Left renal cortex interstitium (tissue), 4 donors: ENCODE data around the gene SPOP. TPM values are rescaled to one million over a fixed set of nuclear protein-coding genes. Genes with fewer than 3 reads are reported as not detected.
"Not testable (repeated sequence)": the region's sequence is repeated elsewhere in the genome, so short reads cannot be mapped to it uniquely, and the experiment has no call there.

ENCODE experiments used
- DNase-seq, 4 donors: peaks; one replicate each; pipeline ENCODE4 v3.0.0-alpha.2; 2013; ENCODE audit warnings: low read depth in 4 of 4, low spot score in 2 of 4, missing footprints in 1 of 4
- polyA plus RNA-seq, 4 donors: library from polyadenylated mRNA; unstranded; fragments of 120-200 nt; gene quantifications; one replicate each; pipeline ENCODE4 v1.2.1, GENCODE V29; 2013; ENCODE audit not compliant: insufficient read length in 4 of 4

The SPOP gene
- polyA plus RNA-seq, 4 donors, result 62.4 to 79.0 (median 69.9) TPM

DNA sequence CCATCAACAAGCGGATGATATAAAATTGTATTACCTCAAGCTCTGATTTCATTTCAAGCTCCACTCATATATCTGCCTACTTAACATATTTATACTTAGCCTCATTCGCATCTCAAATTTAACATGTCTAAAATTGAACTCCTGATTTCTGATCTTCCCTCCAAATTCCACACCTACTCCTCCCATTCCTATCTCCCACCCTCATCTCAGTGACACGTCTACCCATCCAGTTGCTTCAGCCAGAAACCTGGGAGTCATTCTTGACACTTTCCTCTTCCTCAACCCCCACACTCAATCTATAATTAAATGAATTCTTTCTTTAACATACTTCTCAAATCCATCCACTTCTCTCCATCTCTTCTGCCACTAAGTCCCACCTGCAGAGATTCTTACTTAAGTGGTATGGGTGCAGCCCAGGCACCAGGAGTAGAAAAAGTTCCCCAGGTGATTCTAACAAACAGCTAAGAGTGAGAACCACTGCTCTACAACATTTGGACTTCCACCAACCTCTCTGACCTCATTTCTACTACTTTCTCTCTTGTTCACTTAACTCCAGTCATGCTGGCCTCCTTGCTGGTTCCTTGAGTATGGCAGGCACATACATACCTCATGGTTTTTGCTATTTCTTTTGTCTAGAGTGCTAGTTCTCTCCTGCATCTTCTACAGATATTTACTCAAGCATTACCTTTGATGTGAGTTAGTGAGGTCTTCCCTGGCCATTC is 18.1 kb downstream of the SPOP start:
- no peak for DNase-seq

DNA sequence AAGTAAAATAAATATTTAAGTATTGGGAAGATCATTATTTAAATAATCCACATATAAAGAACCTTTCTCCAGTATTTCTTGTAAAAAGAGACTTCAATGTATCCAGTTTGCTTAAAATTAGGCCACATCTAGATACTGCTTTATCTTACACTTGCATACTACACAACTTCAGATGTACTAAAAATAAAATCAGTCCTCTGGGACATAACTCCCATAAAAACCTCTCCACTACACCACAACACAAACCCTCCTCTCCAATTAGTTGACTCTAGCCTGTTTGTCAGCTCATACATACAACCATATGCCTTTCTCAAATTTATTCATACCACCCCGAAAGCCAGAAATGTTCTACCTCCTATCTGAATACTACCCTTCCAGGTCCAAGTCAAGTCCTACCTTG is 21.6 kb downstream of the SPOP start:
- no peak for DNase-seq

DNA sequence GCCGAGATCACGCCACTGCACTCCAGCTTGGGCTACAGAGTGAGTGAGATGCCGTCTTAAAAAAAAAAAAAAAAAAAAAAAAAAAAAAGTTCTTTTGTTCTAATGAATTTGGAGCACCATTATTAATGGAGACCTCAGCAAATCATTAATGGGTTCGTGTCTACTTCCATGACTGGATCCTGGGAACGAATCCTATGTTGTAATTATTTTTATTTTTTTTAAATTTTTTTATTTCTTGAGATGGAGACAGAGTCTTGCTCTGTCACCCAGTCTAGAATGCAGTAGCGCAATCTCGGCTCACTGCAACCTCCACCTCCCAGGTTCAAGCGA is 30.7 kb downstream of the SPOP start:
- no peak for DNase-seq

DNA sequence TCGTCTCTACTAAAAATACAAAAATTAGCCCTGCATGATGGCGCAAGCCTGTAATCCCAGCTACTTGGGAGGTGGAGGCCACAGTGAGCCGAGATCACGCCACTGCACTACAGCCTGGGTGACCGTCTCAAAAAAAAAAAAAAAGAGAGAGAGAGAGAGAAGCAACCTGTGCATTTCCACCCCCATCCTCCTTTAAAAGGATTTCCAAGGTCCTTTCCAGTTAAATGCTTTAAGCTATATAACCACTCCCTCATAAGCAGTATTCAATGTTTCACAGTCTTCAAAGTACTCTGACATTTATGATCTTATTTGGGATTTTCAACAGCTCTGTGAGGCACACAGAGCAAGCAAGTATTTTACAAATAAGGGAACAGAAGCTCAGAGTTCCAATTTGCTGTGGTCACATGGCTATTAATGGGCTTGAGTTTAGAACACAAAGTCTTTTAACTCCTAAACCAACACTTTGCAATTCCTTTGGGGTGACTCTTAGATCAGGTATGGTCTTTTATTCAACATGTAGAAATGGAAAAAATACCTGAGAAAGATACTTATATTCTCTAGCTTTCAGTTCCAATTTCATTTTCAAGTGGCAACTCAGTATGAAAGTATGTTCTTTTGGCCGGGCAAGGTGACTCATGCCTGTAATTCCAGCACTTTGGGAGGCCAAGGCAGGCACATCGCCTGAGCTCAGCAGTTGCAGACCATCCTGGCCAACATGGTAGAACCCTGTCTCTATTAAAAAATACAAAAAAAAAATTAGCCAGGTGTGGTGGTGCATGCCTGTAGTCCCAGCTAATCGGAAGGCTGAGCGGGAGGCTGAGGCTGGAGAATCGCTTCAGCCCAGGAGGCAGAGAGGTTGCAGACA is 31.3 kb downstream of the SPOP start:
- DNase-seq, result no peak

- not testable (repeated sequence) for DNase-seq
These were observed 31.9 kb downstream of the SPOP start for GRCh38 chr17:49646056-49646390.

DNA sequence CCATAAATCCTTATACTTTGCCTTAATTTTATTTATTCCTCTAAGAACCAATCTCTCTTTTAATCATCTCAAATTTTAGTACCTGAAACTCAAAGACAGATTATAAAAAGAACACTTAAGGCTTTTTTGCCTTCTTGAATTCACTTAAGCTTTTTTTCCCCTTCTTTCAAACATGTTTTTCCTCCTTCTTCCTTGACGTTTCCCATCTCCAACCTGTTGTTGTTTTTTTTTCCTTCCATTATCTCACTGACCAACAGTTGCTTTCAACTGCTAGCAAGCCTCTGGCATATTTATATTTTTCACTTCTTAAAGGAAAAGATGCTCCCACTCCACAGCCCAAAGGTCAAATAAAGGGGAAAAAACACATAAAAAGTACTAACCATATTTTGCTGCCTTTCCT is 32.2 kb downstream of the SPOP start:
- no peak for DNase-seq

- DNase-seq, result no peak
These were observed 37.3 kb downstream of the SPOP start for GRCh38 chr17:49640556-49640955.

DNA sequence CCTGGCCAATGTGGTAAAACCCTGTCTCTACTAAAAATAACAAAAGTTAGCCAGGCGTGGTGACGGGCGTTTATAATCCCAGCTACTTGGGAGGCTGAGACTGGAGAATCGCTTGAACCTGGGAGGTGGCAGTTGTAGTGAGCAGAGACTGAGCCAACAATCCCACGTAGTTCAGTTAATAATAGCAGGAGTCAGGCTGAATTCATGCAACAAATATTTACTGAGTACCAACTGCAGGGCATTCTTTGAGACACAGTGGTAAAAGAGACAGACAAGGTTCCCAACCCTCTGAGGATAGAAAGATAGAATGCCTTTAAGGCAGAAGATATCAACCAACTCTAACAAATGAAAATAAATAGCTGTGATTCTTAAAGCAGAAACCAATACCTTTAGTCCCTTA is 39.1 kb downstream of the SPOP start:
- no peak for DNase-seq

GRCh38 chr17:49637739-49638138 is 40.2 kb downstream of the SPOP start:
- DNase-seq, result no peak

DNA sequence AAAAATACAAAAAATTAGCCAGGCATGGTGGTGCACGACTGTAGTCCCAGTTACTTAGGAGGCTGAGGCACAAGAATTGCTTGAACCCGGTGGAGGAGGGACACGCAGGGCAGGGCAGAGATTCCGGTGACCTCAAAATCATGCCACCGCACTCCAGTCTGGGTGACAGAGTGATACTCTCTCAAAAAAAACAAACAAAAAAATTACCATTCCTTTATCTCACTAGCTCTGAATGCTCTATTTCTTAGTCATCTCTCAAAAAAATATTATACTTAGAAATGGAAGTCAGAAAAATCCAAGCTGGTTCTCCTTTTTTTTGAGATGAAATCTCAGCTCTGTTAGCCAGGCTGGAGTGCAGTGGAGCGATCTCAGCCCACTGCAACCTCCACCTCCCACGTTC is 40.8 kb downstream of the SPOP start:
- no peak for DNase-seq

- DNase-seq, result no peak
These were observed 42.8 kb downstream of the SPOP start for GRCh38 chr17:49635121-49635520.

DNA sequence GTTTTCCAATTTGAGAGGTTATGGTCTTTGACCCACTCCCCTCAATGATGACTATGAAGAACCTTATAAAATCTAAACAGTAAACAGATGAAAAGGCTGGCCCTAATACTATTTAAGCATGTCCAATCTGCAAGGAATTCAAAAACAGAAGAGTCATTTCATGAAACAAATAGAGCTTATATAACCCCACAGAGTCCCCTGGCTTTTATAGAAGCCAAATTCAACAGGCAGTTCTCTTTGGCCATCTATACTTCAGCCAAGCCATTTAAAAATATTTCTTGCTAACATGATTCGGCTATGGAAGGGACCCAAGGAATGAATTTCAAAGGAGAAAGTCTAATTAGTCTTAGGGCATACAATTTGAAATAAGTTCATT is 43.4 kb downstream of the SPOP start:
- no peak for DNase-seq

DNA sequence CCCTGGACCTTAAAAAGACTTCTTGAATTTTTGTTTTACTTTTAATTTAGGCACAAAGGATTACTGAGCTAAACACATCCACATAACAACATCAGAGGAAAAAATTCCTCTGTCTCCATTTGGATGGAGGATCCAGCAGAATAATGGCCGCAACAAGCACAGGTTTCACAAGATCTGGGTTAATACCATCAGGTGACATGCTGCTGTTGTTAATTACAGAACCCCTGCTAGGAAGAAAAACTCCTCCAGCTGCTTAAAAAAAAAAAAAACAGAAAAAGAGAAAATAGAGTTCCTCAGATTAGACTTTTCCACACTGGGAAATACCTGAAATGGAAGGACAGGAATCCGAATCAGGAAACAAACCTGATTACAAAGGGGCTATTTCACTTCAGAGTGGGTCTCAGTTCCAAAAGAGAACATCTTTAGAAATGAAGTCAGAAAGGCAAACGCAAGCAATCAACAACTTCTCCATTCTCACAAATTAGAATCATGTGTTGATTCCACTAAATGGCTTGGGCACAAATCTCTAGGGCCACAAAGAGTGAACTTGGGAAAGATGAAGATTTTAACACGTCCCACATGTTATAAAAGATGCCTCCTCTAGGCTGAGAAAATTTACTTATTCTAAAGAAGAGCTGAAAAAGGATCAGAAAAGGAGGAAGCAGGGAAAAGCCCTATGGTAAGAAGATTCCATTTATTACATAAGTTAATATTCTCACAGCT is 44.0 kb downstream of the SPOP start:
- no peak for DNase-seq

DNA sequence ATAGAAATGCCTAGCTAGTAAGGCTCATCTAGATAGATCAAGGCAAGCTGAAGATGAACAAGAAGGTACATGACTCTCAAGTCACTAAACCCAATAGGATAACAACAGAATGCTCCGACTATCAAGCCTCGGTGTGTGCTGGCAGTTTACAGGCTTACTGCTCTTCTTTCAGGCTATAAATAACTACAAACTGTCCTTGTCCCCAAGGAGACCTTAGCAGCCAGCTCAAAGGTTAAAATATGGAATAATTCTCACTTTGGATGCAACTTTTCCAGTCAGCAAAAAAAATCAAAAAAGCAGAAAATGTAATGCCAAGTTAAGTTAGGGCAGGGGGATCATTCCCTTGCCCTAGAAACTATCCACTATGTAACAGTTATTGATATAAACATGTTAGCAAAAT is 44.6 kb downstream of the SPOP start:
- DNase-seq, result no peak

- no peak for DNase-seq
These were observed 45.7 kb downstream of the SPOP start for GRCh38 chr17:49632201-49632600.

- no peak for DNase-seq
These were observed 46.4 kb downstream of the SPOP start for GRCh38 chr17:49631496-49631895.

DNA sequence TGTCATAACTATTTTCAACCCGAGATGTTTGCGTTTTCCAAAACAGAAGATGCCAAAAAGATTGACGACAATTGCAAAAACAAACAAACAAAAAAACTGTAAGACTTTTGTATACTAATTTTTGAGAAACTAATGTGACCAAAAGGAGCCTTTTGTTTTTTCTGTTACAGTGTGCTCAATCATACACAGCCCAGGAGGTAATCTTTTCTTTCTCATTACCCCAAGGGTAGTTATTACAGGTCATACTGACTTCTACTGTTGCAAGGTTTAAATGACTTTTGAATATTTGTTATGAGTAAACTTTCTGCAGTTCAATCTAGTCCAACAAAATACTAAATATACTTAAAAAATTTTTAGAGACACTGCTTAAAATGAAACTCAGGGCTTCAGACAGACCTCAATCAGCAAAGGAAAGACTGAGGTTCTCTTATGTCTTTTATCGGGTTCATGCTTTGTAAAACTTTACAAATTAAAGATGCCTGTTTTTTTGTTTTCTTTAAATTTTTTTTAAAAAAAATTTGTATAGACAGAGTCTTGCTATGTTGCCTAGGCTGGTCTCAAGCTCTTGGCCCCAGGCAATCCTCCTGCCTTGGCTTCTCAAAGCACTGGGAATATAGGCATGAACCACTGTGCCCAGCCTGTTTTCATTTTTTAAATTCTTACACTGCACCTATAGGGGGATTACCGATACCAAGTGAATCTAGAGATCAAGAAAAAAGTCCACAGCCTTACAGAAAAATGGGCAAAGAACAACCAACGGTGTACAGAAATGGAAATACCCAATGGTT is 47.6 kb downstream of the SPOP start:
- DNase-seq, result no peak

- no peak for DNase-seq
These were observed 48.5 kb downstream of the SPOP start for GRCh38 chr17:49629447-49629846.

DNA sequence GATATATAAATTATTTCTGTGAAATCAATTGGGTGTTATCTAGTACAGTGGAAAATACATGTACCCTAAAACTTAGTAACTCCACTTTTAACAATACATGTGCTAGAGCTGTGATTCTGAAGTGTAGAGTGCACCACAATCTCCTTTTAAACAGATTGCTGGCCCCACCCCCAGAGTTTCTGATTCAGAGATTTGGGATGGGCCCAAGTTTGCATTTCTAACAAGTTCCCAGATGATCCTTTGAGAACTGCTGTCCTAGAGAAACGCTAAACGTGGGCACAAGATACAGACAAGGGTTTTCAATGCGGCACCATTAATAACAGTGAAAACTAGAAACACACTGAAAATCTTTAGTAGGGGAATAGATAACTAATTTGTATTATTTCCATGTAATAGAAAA is 53.0 kb downstream of the SPOP start:
- DNase-seq, result no peak

- no peak for DNase-seq
These were observed 55.9 kb downstream of the SPOP start for GRCh38 chr17:49621946-49622529.

DNA sequence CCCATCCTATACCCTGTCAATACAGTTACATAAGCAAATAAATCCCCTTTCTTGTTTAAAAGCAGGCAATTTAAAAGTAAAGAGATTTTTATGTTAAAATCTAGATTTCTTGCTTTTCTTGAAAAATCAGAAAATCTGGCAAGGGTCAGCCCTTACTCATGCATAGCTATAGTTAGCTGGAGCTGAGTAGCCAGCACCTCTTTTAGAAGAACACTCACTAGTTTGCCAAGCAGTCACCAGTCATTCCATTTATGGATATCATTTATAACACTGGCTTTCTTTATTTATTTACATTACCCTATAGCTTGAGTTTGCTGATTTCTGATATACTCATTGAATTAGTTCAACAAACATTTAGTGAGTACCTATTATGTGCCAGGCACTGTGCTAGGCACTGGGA is 56.5 kb downstream of the SPOP start:
- DNase-seq, result no peak
